Muscle of leg (tissue), 11 donors: ENCODE results near the gene GGACT. TPM values are rescaled to one million over a fixed set of nuclear protein-coding genes. Genes with fewer than 3 reads are reported as not detected.

Experiments
- DNase-seq: peaks from one replicate; pipeline ENCODE4 v3.0.0; 2013
- H3K27ac ChIP-seq: one replicate; pipeline ENCODE4 v1.5.1; 2013; ENCODE audit warnings: mild to moderate bottlenecking, low read length, control low read depth
- H3K27me3 ChIP-seq: one replicate; pipeline ENCODE4 v1.6.1; 2013; ENCODE audit warnings: low read length; ENCODE audit not compliant: control insufficient read depth, insufficient read depth
- H3K36me3 ChIP-seq: one replicate; pipeline ENCODE4 v1.6.1; 2013; ENCODE audit warnings: low read length; ENCODE audit not compliant: control insufficient read depth, insufficient read depth
- H3K4me1 ChIP-seq: one replicate; pipeline ENCODE4 v1.6.1; 2013; ENCODE audit warnings: low read length; ENCODE audit not compliant: control insufficient read depth, insufficient read depth
- H3K4me3 ChIP-seq: one replicate; pipeline ENCODE4 v1.5.1; 2013; ENCODE audit warnings: low read length, control low read depth
- H3K9me3 ChIP-seq: replicated peaks from 2 replicates; pipeline ENCODE4 v1.6.1; 2013; ENCODE audit warnings: low read depth, low read length; ENCODE audit not compliant: control insufficient read depth
- WGBS: methylation state at CpG from one replicate; pipeline ENCODE4 v1.1.5; 2013; ENCODE audit warnings: missing lambda C conversion rate; ENCODE audit not compliant: insufficient coverage; 5-methylcytosine and 5-hydroxymethylcytosine counted together
- polyA plus RNA-seq, 8 donors: library from polyadenylated mRNA; unstranded; fragments of 120-200 nt; gene quantifications; one replicate each; pipeline versions ENCODE4 v1.2.1 to v1.2.3, GENCODE V29; 2013; ENCODE audit warnings: inconsistent platforms in 1 of 8, low replicate concordance in 1 of 8; ENCODE audit not compliant: insufficient read length in 8 of 8, insufficient read depth in 1 of 8
- total RNA-seq: library from RNA; stranded (reverse); fragments of 120-200 nt; gene quantifications from one replicate; pipeline ENCODE4 v1.2.4, GENCODE V29; 2013

GGACT gene
- total and polyA plus RNA-seq, 9 donors = 2.2 to 4.6 (median 2.5) TPM

GRCh38 chr13:100541897-100542825 is 46.4 kb downstream of the GGACT start:
- no peak for DNase-seq

GRCh38 chr13:100540621-100541020 is 48.0 kb downstream of the GGACT start:
- Histone ChIP-seq H3K4me1 (no peaks in the 10 kb centered on the region), H3K27ac (no peak overlapping the region), H3K9me3 (peaks cover 6% of the 10 kb centered on the region), H3K4me3 (no peak overlapping the region), H3K27me3 (peaks cover 2% of the 10 kb centered on the region), H3K36me3 (peaks cover 3% of the 10 kb centered on the region)
- DNase-seq = no peak
- WGBS = 73% methylated on average over 3 of the region's 3 CpGs

More at GRCh38 chr13:100541897-100542825, 46.4 kb downstream of the GGACT start:
- H3K27ac ChIP-seq = no peak overlapping the region
- H3K27me3 ChIP-seq = peaks cover 2% of the 10 kb centered on the region
- H3K4me3 ChIP-seq = no peak overlapping the region
- H3K36me3 ChIP-seq = peaks cover 3% of the 10 kb centered on the region
- no peaks in the 10 kb centered on the region for H3K4me1 ChIP-seq
- WGBS = 80% methylated on average over 14 of the region's 18 CpGs
- peaks cover 6% of the 10 kb centered on the region for H3K9me3 ChIP-seq

GRCh38 chr13:100537951-100538462 is 50.6 kb downstream of the GGACT start:
- Histone ChIP-seq H3K27me3 (peaks cover 2% of the 10 kb centered on the region), H3K27ac (no peak overlapping the region), H3K4me3 (no peak overlapping the region), H3K4me1 (no peaks in the 10 kb centered on the region), H3K9me3 (peaks cover 6% of the 10 kb centered on the region), H3K36me3 (peaks cover 3% of the 10 kb centered on the region)
- 80% methylated on average over 1 of the region's 5 CpGs for WGBS
- DNase-seq = no peak

GRCh38 chr13:100537486-100537885 is 51.1 kb downstream of the GGACT start:
- 92% methylated on average over 9 of the region's 9 CpGs for WGBS
- H3K4me3 ChIP-seq = no peak overlapping the region

GRCh38 chr13:100536643-100537180 is 51.9 kb downstream of the GGACT start:
- Histone ChIP-seq H3K36me3 (peaks cover 11% of the 10 kb centered on the region), H3K4me1 (no peaks in the 10 kb centered on the region), H3K27ac (no peak overlapping the region), H3K4me3 (no peak overlapping the region), H3K9me3 (peaks cover 6% of the 10 kb centered on the region), H3K27me3 (peaks cover 2% of the 10 kb centered on the region)
- DNase-seq = no peak
- 82% methylated on average over 11 of the region's 13 CpGs for WGBS

More at GRCh38 chr13:100537486-100537885, 51.1 kb downstream of the GGACT start:
- peaks cover 6% of the 10 kb centered on the region for H3K9me3 ChIP-seq
- H3K27me3 ChIP-seq = peaks cover 2% of the 10 kb centered on the region
- peaks cover 8% of the 10 kb centered on the region for H3K36me3 ChIP-seq
- no peak for DNase-seq
- no peaks in the 10 kb centered on the region for H3K4me1 ChIP-seq
- no peak overlapping the region for H3K27ac ChIP-seq

- no peak overlapping the region for H3K27ac ChIP-seq
- WGBS = 44% methylated on average over 10 of the region's 16 CpGs
- H3K36me3 ChIP-seq = peaks cover 11% of the 10 kb centered on the region
- H3K4me3 ChIP-seq = no peak overlapping the region
- DNase-seq = peak; percentile 53
- H3K4me1 ChIP-seq = no peaks in the 10 kb centered on the region
- H3K27me3 ChIP-seq = peaks cover 2% of the 10 kb centered on the region
- H3K9me3 ChIP-seq = peaks cover 6% of the 10 kb centered on the region
These were observed 53.0 kb downstream of the GGACT start for GRCh38 chr13:100535426-100536135.

GRCh38 chr13:100534911-100535310 is 53.7 kb downstream of the GGACT start:
- DNase-seq = no peak
- WGBS = 85% methylated on average over 4 of the region's 6 CpGs
- Histone ChIP-seq H3K27ac (no peak overlapping the region), H3K27me3 (peaks cover 2% of the 10 kb centered on the region), H3K4me3 (no peak overlapping the region), H3K4me1 (no peaks in the 10 kb centered on the region), H3K36me3 (peaks cover 13% of the 10 kb centered on the region), H3K9me3 (peaks cover 6% of the 10 kb centered on the region)

GRCh38 chr13:100534147-100534843 is 54.3 kb downstream of the GGACT start:
- Histone ChIP-seq H3K27ac (no peak overlapping the region), H3K4me3 (no peak overlapping the region), H3K27me3 (peaks cover 2% of the 10 kb centered on the region), H3K4me1 (no peaks in the 10 kb centered on the region), H3K36me3 (peaks cover 18% of the 10 kb centered on the region), H3K9me3 (peaks cover 6% of the 10 kb centered on the region)
- 82% methylated on average over 13 of the region's 13 CpGs for WGBS
- no peak for DNase-seq

GRCh38 chr13:100533588-100534041 is 55.0 kb downstream of the GGACT start:
- H3K36me3 ChIP-seq = peaks cover 21% of the 10 kb centered on the region
- peaks cover 2% of the 10 kb centered on the region for H3K27me3 ChIP-seq
- no peaks in the 10 kb centered on the region for H3K4me1 ChIP-seq
- 84% methylated on average over 19 of the region's 19 CpGs for whole genome bisulfite sequencing
- no peak for DNase-seq
- no peak overlapping the region for H3K27ac ChIP-seq
- peaks cover 5% of the 10 kb centered on the region for H3K9me3 ChIP-seq
- H3K4me3 ChIP-seq = no peak overlapping the region
